GM12878 (cell line): ENCODE results near the gene NFATC3. TPM values are rescaled to one million over a fixed set of nuclear protein-coding genes. Genes with fewer than 3 reads are reported as not detected.

Source experiments
- ATAC-seq: fragments of 200-7000 bp; cut with Tn5 transposase; 3 replicates; pipeline ENCODE4 v1.9.1; 2020; ENCODE audit warnings: mild to moderate bottlenecking, moderate library complexity
- BruUV-seq: library from RNA; stranded (reverse); fragments of 400-500 nt; replicated peaks from 2 replicates; lab custom pipeline; 2021; lab: Mats Ljungman, UMichigan
- CTCF ChIA-PET: fragments of 300-600 bp; sonication (Branson Sonifier 250); formaldehyde crosslinking; extraction: SDS; loops from one replicate; lab custom pipeline; 2021; ENCODE audit warnings: inconsistent platforms; lab: Yijun Ruan, JAX
- POLR2A ChIA-PET: fragments of 350-600 bp; formaldehyde crosslinking; extraction: SDS; loops from one replicate; lab custom pipeline; 2021; ENCODE audit warnings: inconsistent platforms; lab: Charles Lee
- RAD21 ChIA-PET: fragments of 300-600 bp; sonication (Branson Sonifier 250); formaldehyde crosslinking; loops from one replicate; lab custom pipeline; 2023; ENCODE audit warnings: antibody characterized with exemption; ENCODE audit not compliant: unreplicated experiment; lab: Charles Lee
- SMC1A ChIA-PET: fragments of 300-600 bp; sonication (Branson Sonifier 250); formaldehyde crosslinking; loops from one replicate; lab custom pipeline; 2023; ENCODE audit not compliant: unreplicated experiment, uncharacterized antibody; lab: Charles Lee
- DNase-seq: peaks from one replicate; pipeline ENCODE4 v3.0.0-alpha.2; 2011; ENCODE audit warnings: low read depth, low spot score
- FAIRE-seq: peaks from 3 replicates; lab custom pipeline; 2011; peaks lifted over from hg19 to GRCh38; lab: Jason Lieb, UNC
- H2AFZ ChIP-seq: 2 replicates; pipeline ENCODE4 v1.6.0; 2011; ENCODE audit warnings: low read depth, low read length, control low read depth; ENCODE audit not compliant: control insufficient read depth
- H3K27ac ChIP-seq: 2 replicates; pipeline ENCODE4 v1.5.1; 2011; ENCODE audit warnings: control low read depth; ENCODE audit not compliant: control insufficient read depth, insufficient read depth
- H3K27me3 ChIP-seq, 2 experiments: replicated peaks in 1 of 2; 2 replicates each; pipeline versions ENCODE4 v1.6.0 to v1.6.1; 2011; ENCODE audit warnings: low read length in 1 of 2; ENCODE audit not compliant: control insufficient read depth in 2 of 2, insufficient read depth in 2 of 2
- H3K36me3 ChIP-seq, 2 experiments: 2 replicates each; pipeline ENCODE4 v1.5.1; 2011; ENCODE audit warnings: low read length in 1 of 2; ENCODE audit not compliant: control insufficient read depth in 2 of 2, insufficient read depth in 2 of 2
- H3K4me1 ChIP-seq: 2 replicates; pipeline ENCODE4 v1.6.1; 2011; ENCODE audit warnings: mild to moderate bottlenecking, low read length, moderate library complexity, mixed read lengths; ENCODE audit not compliant: control insufficient read depth, insufficient read depth
- H3K4me2 ChIP-seq: 2 replicates; pipeline ENCODE4 v1.6.0; 2011; ENCODE audit warnings: control low read depth; ENCODE audit not compliant: control insufficient read depth, insufficient read depth
- H3K4me3 ChIP-seq: fragments of 200-600 bp; sonication (generic); 2 replicates; pipeline ENCODE4 v1.5.1; 2016
- H3K79me2 ChIP-seq: 2 replicates; pipeline ENCODE4 v1.6.0; 2011; ENCODE audit warnings: low read length; ENCODE audit not compliant: control insufficient read depth, insufficient read depth
- H3K9ac ChIP-seq: 2 replicates; pipeline ENCODE4 v1.8.0; 2011; ENCODE audit warnings: low read length, control low read depth, mixed read lengths; ENCODE audit not compliant: control insufficient read depth, insufficient read depth
- H3K9me3 ChIP-seq: replicated peaks from 3 replicates; pipeline ENCODE4 v1.5.1; 2011; ENCODE audit warnings: mild to moderate bottlenecking, low read length; ENCODE audit not compliant: control insufficient read depth, insufficient read depth
- H4K20me1 ChIP-seq: 2 replicates; pipeline ENCODE4 v1.6.0; 2011; ENCODE audit not compliant: control insufficient read depth, insufficient read depth
- HCFC1 ChIP-seq: fragments of 150-350 bp; IDR thresholded peaks from 2 replicates; pipeline ENCODE4 v1.6.1; 2014; ENCODE audit warnings: low read length
- MXI1 ChIP-seq: fragments of 150-350 bp; IDR thresholded peaks from 2 replicates; pipeline ENCODE4 v1.6.1; 2011; ENCODE audit warnings: low read depth, mild to moderate bottlenecking, inconsistent platforms, low read length, improper control_type of control experiment
- NFIC ChIP-seq: IDR thresholded peaks from 2 replicates; pipeline ENCODE4 v1.6.1; 2012; ENCODE audit warnings: low read depth, mild to moderate bottlenecking, inconsistent platforms, low read length, moderate library complexity
- PAX5 ChIP-seq: IDR thresholded peaks from 2 replicates; pipeline ENCODE4 v1.6.1; 2011; ENCODE audit warnings: low read depth, low read length, borderline replicate concordance
- SPI1 ChIP-seq: IDR thresholded peaks from 2 replicates; pipeline ENCODE4 v1.6.1; 2011; ENCODE audit warnings: low read depth, mild to moderate bottlenecking, low read length, moderate library complexity, borderline replicate concordance; ENCODE audit not compliant: insufficient read depth
- ZNF274 ChIP-seq: IDR thresholded peaks from one replicate; pipeline ENCODE4 v1.8.0; 2011; ENCODE audit not compliant: insufficient read length, insufficient read depth
- WGBS: methylation state at CpG from one replicate; pipeline ENCODE4 v1.1.6; 2016; ENCODE audit warnings: low lambda C conversion rate; ENCODE audit not compliant: insufficient replicate concordance, insufficient coverage; ENCODE audit errors: missing lambda C conversion rate; 5-methylcytosine and 5-hydroxymethylcytosine counted together
- in situ Hi-C: fragments of 300-500 bp; cut with MboI; formaldehyde crosslinking; loops from 9 replicates; pipeline ENCODE4 v1.14.3; 2018; ENCODE audit warnings: mixed read lengths
- intact Hi-C: fragments of 100-400 bp; cut with micrococcal nuclease; formaldehyde crosslinking; loops from one replicate; pipeline ENCODE4 v1.14.2; 2022; ENCODE audit not compliant: unreplicated experiment
- polyA plus RNA-seq, 11 experiments: library from polyadenylated mRNA; depleted of rRNA in 4 of 11; unstranded in 6 of 11; stranded (reverse) in 5 of 11; fragments of >200 nt; fragmentation: Nextera tagmentation in 4 of 11; fragmentation: Illumina TruSeq in 1 of 11; extraction: Ambion mirVana in 4 of 11; extraction: Trizol in 1 of 11; gene quantifications; 1 replicate in 1 of 11; 2 replicates in 10 of 11; pipeline versions ENCODE4 v1.2.1 to v1.2.3, GENCODE V29; 2011 to 2016; ENCODE audit warnings: inconsistent platforms in 2 of 11, missing spikeins in 2 of 11, low read depth in 1 of 11
- total RNA-seq, 4 experiments: library from RNA; depleted of rRNA in 3 of 4; stranded (reverse); fragments of >200 nt in 3 of 4; fragmentation: Illumina TruSeq in 1 of 4; extraction: Trizol in 1 of 4; gene quantifications; 2 replicates each; pipeline versions ENCODE4 v1.2.1 to v1.2.3, GENCODE V29; 2013 to 2021
- TF ChIP-seq, protein P1 (sequence below): fragments of 450-650 bp; IDR thresholded peaks from 2 replicates; pipeline ENCODE4 v1.6.1; 2016; ENCODE audit warnings: mild to moderate bottlenecking
- TF ChIP-seq, protein P2 (sequence below): IDR thresholded peaks from 2 replicates; pipeline ENCODE4 v1.6.1; 2012; ENCODE audit warnings: mild to moderate bottlenecking, low read depth, low read length

The NFATC3 gene
- total and polyA plus RNA-seq, 10 of the 15 experiments (the other 5 are each of a cell fraction or from before 2014, with no cell fraction given), result 4.2 to 37.6 (median 24.9) TPM

DNA sequence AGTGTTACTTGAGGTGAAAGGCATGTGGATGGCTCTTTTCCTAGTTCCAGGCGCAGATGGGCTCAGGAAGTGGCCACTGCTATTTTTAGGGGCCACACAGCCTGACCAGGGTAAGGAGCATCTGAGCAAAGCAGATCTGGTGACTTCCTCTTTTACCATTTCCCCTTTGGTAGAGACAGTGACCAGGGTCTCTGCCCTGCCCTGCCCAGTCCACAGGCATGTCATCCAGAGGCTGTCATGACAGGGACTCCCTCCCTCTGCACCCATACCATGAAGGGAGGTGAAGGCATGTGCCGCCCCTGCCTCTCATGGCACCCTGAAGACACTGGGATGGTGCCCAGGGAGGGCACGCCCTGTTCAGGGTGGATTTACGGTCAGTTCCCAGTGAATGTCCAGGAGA is 162.2 kb downstream of the NFATC3 start:
- ChIA-PET RAD21 (no interaction called here), CTCF (interaction anchor here (1.5 to 7.5 kb wide), 2 partner anchors 14 to 15 kb away, joined by 12 to 108 read pairs; partner anchors contain the start of gene SLC7A6), SMC1A (interaction anchor here (1.6 kb wide), 1 partner anchor 10 kb away, joined by 3 read pairs; no protein-coding TSS in a partner anchor), POLR2A (no interaction called here)
- DNase-seq (no peak), FAIRE-seq (no peak), ATAC-seq (no peak)
- TF ChIP-seq, protein P1, sequence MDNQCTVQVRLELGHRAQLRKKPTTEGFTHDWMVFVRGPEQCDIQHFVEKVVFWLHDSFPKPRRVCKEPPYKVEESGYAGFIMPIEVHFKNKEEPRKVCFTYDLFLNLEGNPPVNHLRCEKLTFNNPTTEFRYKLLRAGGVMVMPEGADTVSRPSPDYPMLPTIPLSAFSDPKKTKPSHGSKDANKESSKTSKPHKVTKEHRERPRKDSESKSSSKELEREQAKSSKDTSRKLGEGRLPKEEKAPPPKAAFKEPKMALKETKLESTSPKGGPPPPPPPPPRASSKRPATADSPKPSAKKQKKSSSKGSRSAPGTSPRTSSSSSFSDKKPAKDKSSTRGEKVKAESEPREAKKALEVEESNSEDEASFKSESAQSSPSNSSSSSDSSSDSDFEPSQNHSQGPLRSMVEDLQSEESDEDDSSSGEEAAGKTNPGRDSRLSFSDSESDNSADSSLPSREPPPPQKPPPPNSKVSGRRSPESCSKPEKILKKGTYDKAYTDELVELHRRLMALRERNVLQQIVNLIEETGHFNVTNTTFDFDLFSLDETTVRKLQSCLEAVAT, result no peak
- TF ChIP-seq MXI1 (no peak), NFIC (no peak), ZNF274 (no peak), SPI1 (peak; percentile 84), PAX5 (no peak), HCFC1 (no peak)
- TF ChIP-seq, protein P2, sequence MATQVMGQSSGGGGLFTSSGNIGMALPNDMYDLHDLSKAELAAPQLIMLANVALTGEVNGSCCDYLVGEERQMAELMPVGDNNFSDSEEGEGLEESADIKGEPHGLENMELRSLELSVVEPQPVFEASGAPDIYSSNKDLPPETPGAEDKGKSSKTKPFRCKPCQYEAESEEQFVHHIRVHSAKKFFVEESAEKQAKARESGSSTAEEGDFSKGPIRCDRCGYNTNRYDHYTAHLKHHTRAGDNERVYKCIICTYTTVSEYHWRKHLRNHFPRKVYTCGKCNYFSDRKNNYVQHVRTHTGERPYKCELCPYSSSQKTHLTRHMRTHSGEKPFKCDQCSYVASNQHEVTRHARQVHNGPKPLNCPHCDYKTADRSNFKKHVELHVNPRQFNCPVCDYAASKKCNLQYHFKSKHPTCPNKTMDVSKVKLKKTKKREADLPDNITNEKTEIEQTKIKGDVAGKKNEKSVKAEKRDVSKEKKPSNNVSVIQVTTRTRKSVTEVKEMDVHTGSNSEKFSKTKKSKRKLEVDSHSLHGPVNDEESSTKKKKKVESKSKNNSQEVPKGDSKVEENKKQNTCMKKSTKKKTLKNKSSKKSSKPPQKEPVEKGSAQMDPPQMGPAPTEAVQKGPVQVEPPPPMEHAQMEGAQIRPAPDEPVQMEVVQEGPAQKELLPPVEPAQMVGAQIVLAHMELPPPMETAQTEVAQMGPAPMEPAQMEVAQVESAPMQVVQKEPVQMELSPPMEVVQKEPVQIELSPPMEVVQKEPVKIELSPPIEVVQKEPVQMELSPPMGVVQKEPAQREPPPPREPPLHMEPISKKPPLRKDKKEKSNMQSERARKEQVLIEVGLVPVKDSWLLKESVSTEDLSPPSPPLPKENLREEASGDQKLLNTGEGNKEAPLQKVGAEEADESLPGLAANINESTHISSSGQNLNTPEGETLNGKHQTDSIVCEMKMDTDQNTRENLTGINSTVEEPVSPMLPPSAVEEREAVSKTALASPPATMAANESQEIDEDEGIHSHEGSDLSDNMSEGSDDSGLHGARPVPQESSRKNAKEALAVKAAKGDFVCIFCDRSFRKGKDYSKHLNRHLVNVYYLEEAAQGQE, result no peak
- Histone ChIP-seq H3K4me2 (no peak overlapping the region; the same call in 1 of the 2 replicates), H3K9me3 (no peaks in the 10 kb centered on the region), H3K9ac (no peak overlapping the region), H3K4me1 (peaks cover 18% of the 10 kb centered on the region), H2AFZ (no peak overlapping the region), H3K4me3 (no peak overlapping the region), H3K79me2 (no peaks in the 10 kb centered on the region), H3K27ac (no peak overlapping the region), H3K36me3 (0 out of 4 replicates have a peak, but pooled peaks cover 0 to 3% of the 10 kb centered on the region in 2 experiments), H3K27me3 (no peaks in the 10 kb centered on the region), H4K20me1 (no peaks in the 10 kb centered on the region)
- BruUV-seq, result no TSS peak
- in situ Hi-C loops, result no loop called here
- 76% methylated on average over 4 of the region's 4 CpGs for WGBS
- intact Hi-C loops, result loop anchor here (5.0 kb wide), 1 partner anchor 595 kb away; the partner anchor contains the start of gene TANGO6
